Occipital lobe (tissue), 2 donors: Measurements from ENCODE around the gene CTNNA3. TPM values are rescaled to one million over a fixed set of nuclear protein-coding genes. Genes with fewer than 3 reads are reported as not detected.

Experiments used
- DNase-seq: peaks from one replicate; lab custom pipeline; 2025; lab: John Stamatoyannopoulos, UW
- total RNA-seq: library from RNA; depleted of rRNA; stranded (reverse); fragments of >200 nt; gene quantifications from one replicate; pipeline ENCODE4 v1.2.3, GENCODE V29; 2014

CTNNA3 gene
- total RNA-seq, 1 donor from 2014 or later: 1.7 TPM

DNA sequence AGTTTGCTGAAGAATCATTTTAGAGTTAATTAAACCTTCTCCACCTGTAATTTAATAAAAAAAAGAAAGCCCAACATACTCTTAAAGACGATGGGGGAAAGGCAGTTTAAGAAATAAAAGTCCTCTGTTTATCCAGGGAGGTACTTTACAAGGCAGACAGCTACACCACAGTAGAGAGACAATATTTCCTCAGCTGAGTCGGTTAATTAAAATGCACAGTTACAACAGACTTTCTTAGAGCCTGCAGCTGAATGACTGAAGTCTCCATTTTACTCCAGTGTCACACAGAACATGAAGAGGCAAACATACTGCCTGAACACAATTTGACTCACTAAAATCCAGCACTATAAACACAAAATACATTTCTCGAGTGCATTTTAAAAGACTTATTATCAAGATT lies 755.0 kb downstream of the CTNNA3 start:
- DNase-seq: no peak

DNA sequence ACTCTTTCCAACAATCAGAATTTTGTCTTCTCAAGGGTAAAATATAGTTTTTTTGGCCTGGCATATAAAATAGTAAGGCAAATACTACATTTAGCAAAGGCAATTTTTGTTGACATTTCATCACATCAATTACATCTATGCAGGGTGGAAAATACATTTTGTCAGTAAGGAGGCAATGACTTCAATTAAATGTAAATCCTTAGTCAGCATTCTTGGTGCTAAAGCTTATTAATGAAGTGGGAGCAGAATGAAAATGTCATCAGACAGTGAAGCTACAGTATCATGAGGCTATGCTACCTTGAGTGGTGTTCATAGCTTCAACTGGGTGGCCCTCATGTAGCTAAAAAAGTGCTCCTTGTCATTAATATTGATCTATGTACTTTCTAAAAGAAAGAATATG lies 761.3 kb downstream of the CTNNA3 start:
- DNase-seq: no peak

DNA sequence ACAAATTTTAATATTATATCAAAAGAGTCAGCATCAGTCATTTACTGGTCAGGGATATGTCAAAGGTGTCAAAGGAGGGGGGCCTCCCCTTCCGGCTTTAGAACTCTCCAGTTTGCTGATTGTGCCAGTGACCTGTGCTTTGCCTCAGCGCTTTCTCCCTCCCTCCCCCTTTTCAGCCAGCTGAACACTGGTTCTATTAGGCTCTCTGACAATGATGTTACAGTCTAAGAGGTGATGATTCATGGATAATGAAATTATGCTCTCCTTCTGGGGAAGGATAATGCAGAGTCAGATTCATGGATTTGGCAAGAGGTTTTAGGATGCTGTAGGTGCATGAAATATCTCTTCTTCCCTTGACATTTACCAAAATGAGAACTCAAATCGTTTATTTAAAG lies 764.0 kb downstream of the CTNNA3 start:
- peak; percentile 17 for DNase-seq

DNA sequence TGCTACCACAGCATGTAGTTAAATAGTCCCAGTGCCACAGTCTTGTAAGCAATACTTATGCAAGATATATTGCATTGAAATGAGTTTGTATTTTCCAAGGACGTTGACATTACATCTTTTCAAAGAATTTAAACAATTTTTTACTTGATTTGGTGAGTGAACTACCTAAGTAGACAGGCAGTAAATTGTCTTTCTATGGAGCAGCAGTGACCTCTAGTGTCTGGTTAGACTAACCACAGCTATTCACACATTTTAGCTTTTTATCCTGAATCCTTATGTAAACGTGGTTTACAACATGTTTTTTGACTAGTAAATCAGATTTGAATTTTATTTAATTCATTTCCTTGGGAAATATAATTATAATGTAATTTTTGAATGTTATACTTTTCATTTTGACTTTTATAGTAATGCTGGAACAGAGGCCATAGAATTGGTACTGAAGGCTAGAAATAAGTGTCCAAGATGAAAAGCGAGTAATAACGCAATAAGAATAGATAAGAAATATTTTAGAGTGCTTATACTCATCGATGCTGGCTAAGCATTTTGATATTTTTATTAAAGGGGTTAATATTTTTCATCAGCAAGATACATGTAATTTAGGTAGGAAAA lies 764.6 kb downstream of the CTNNA3 start:
- DNase-seq: no peak

DNA sequence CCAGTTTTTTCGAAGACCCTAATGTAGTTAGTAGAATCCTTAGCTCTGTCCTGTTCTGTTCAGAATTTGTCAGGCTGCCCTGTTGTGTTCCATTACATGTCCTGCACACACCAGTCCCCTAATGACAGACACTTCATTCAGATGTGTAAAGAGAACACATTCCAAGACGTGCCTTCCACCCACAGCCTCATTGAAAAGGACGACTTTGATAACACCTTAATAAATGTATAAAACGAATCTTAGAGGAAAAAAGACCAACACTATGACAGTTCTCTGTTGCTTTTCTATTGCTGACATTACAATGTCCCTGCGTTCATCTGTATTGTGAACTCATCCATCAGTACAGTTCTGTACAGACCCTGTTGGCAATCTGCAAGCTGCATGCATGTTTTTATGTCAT lies 766.6 kb downstream of the CTNNA3 start:
- DNase-seq: no peak

DNA sequence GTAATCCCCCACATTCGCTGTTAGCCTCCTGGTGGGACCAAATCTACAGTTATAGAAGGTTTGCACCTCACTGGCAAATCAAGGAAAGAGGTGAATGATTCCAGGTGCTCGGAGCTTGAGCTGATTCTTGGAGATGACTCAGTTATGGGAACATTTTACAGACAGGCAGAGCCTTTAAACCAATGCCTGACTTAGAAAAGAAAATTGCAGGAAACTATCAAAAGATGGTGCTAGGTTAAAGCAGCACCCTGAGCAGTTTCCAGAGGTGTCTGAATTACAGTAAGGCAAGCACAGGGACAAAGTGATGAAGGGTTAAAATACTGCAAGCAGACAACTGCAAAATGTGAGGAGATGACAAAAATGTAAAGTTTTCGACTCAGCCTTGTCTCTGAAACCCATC lies 767.2 kb downstream of the CTNNA3 start:
- no peak for DNase-seq

DNA sequence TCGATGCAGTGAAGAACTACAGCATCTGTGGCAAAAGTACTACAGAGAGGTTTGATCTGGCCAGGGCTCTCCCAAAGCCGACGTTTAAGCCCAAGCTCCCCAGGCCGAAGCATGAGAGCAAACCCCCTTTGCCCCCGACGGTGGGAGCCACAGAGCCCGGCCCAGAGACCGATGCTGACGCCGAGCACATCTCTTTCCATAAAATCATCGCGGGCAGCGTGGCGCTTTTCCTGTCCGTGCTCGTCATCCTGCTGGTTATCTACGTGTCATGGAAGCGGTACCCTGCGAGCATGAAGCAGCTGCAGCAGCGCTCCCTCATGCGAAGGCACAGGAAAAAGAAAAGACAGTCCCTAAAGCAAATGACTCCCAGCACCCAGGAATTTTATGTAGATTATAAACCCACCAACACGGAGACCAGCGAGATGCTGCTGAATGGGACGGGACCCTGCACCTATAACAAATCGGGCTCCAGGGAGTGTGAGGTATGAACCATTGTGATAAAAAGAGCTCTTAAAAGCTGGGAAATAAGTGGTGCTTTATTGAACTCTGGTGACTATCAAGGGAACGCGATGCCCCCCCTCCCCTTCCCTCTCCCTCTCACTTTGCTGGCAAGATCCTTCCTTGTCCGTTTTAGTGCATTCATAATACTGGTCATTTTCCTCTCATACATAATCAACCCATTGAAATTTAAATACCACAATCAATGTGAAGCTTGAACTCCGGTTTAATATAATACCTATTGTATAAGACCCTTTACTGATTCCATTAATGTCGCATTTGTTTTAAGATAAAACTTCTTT lies 767.8 kb downstream of the CTNNA3 start:
- DNase-seq: peak; percentile 26

DNA sequence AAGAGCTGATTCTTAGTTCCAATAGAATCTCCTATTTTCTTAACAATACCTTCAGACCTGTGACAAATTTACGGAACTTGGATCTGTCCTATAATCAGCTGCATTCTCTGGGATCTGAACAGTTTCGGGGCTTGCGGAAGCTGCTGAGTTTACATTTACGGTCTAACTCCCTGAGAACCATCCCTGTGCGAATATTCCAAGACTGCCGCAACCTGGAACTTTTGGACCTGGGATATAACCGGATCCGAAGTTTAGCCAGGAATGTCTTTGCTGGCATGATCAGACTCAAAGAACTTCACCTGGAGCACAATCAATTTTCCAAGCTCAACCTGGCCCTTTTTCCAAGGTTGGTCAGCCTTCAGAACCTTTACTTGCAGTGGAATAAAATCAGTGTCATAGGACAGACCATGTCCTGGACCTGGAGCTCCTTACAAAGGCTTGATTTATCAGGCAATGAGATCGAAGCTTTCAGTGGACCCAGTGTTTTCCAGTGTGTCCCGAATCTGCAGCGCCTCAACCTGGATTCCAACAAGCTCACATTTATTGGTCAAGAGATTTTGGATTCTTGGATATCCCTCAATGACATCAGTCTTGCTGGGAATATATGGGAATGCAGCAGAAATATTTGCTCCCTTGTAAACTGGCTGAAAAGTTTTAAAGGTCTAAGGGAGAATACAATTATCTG lies 768.6 kb downstream of the CTNNA3 start:
- peak; percentile 17 for DNase-seq

DNA sequence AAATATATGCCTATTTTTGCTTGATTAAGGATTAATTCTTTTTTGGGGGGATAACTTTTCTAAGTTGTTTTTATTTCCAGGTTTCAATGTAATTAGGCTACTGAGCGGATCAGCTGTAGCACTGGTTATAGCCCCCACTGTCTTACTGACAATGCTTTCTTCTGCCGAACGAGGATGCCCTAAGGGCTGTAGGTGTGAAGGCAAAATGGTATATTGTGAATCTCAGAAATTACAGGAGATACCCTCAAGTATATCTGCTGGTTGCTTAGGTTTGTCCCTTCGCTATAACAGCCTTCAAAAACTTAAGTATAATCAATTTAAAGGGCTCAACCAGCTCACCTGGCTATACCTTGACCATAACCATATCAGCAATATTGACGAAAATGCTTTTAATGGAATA lies 769.2 kb downstream of the CTNNA3 start:
- DNase-seq: no peak

DNA sequence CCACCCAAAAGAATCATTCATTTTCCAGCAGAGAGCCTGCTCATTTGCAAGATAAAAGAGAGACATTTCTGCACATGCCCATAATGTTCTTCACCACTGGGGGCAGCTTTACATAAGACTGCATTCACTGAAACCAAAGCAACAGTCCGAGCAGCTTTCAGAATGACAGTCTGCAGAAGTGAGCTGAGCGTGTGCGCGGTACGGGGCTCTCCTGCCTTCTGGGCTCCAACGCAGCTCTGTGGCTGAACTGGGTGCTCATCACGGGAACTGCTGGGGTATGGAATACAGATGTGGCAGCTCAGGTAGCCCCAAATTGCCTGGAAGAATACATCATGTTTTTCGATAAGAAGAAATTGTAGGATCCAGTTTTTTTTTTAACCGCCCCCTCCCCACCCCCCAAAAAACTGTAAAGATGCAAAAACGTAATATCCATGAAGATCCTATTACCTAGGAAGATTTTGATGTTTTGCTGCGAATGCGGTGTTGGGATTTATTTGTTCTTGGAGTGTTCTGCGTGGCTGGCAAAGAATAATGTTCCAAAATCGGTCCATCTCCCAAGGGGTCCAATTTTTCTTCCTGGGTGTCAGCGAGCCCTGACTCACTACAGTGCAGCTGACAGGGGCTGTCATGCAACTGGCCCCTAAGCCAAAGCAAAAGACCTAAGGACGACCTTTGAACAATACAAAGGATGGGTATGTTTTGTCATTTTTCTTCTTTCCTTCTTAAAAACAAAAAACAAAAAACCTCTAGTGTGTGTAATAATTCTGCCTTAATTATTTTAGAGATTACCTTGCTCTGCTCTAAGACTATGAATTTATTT lies 769.9 kb downstream of the CTNNA3 start, which contains the start of gene LRRTM3:
LRRTM3 (plus strand) TSS at position 141 of the 820 bp plus-strand sequence.
- peak; percentile 75 for DNase-seq

DNA sequence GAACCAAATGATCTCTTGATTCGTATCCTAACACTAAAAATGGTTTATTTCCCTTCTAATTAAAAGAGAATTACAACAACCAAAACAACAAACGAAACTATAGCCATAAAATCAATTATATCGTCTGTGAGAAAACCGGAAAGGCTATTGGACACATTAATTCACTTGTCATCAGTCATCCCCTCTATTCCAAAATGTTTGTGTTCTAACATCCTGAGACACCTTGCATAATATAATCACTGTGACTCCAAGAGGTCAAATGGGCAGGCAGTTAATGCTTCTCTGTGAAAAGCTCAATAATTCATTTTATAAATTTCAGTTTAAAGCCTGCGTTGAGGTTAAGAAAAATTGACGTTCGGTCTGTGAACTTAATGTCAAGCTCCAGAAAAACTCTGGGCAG lies 770.6 kb downstream of the CTNNA3 start:
- DNase-seq: no peak

DNA sequence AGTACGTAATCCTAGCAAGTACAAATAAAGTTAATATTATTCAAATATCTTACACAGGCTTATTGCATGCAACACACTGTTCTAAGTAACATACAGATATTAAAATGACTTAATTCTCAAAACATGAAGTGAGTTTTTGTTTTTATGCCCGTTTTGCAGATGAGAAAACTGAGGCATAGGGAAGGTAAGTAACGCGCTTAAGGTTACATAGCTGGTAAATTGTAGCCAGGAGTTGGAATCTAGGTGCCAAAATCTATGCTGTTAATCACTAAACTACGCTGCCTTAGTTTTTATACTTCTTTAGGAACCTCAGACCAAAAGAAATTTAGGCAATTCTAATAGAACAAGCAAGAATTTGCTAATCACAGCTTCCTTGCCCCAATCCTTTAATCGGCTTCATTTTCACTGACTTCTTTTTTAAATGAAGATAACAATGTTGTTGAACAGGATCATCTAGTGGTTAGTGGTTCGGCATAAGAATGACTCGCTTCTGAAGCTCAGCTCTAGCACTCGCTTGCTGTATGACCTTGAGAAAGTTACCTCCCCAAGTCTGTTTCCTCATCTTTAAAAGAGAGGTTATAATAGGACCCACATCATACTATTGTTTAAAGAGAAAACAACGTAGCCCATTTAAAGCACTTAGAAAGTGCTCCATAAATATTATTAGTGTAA lies 771.2 kb downstream of the CTNNA3 start:
- no peak for DNase-seq

DNA sequence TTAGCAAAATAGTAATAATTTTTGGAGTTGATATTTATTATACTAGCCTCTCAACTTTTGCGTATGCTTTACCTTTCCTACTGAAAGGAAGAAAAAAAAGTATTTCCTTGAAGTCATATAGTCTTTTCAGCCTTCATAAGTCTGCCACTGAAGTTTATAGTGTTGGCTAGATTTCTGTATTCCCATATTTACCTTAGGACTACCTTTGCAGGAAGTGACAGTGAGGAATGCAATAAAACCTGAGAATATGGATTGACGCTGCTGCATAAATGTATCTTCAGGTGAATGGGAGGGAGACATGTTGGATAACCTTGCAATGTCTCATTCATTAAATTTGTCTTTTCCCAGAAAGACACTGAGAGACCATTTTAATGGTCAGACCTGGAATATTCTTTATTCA lies 776.7 kb downstream of the CTNNA3 start:
- no peak for DNase-seq

DNA sequence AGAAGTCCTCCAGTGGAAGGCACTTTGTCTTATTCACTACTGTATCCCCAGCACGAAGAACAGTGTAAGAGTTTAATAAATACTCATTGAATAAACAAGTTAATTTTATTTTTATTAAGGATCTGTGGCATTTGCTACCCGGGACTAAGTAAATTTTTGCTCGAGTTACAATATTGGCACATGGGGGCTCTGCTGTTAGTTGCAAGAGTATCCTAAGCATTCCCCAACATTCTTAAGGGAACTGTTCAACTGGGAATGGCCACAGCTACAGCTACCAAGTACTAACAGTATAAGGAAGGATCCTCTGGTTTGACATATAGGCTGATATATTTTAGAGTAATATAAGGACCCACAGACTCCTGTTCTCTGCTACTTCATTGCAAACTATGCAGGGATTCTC lies 778.9 kb downstream of the CTNNA3 start:
- DNase-seq: no peak

DNA sequence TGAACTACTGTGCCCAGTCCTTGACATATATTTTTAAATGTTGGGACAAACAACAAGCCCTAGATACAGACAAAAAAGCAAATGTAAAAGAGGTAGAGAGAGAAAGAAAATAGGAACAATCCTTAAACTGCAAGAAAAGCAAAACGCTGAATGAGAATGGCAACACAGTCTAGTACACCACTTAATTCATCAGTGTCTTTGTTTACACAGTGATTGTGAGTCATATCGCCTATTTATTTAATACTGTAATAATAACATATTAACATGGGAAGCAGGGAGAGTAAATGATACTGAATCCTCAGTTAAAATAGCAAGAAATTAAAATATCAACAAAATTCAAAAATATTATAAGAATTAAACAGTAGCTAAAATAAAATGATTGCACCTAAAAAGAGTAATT lies 780.0 kb downstream of the CTNNA3 start:
- no peak for DNase-seq

DNA sequence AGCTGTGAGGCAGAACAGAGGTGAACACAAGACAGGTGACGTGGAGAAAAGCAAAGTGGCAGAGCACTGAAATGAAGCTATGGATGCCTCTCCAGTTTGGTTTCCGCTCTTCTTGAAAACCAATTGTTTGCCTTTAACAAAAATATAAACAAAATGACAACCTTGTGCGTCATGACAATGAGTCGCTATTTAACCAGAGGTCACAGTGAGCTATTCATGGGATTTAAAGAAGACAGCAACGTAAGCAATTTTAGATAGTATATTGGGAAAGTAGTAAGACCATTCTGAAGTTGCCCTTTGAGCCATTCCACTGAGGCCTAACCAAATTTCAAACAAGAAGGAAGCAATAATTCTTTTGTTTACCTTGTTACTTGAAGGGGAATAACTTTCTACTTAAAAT lies 785.3 kb downstream of the CTNNA3 start:
- no peak for DNase-seq

DNA sequence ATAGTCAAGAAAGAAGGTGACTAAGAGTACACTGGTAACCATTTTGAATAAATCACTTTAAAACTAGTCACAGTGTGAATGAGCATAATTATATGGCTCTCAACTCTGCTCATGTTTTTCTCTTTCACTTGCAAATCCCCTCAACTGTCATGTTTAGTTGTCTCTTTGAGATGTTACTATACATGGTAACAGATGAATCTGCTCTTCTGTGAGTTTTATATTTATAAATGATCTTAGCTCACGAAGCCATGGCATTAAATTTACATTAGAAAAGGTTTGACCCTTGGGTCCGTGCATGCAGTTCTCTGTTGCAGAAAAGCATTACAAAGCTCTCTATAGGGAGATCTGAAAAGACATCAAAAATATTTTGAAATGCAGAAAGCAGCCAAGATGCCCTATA lies 803.1 kb downstream of the CTNNA3 start:
- DNase-seq: no peak

DNA sequence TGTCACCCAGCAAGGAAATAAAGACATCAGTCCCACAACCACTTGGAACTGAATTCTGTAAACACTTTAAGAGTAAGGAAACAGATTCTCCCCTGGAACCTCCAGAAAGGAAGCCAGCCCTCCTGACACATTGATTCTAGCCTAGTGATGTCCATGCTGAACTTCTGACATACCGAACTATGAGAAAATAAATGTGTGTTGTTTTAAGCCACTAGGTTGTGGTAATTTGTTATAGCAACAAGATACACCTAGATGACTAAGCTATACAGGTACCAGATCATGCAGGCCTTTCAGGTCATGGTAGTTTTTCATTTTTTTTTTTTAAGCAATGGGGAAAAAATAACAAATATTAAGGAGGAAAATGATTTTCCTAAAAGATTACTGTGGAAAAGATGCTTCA lies 807.8 kb downstream of the CTNNA3 start:
- DNase-seq: no peak

DNA sequence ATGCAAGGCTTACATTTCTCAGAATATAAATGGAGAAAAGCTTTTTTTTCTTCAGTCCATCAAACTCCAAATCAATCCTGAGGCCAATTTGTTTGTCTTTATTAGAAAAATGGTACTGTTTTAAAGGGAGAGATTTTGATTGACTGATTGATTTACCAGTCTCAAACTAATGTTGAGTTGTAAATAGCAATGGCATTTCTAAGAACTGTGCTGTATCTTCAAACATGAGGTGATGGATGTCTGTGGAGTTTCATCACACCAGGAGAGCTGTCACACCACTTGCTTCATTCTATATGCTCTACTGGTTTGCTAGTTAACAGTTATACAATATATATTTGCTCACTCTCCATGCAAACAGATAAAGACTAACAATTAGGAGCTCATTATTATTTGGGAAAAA lies 809.1 kb downstream of the CTNNA3 start:
- DNase-seq: no peak

DNA sequence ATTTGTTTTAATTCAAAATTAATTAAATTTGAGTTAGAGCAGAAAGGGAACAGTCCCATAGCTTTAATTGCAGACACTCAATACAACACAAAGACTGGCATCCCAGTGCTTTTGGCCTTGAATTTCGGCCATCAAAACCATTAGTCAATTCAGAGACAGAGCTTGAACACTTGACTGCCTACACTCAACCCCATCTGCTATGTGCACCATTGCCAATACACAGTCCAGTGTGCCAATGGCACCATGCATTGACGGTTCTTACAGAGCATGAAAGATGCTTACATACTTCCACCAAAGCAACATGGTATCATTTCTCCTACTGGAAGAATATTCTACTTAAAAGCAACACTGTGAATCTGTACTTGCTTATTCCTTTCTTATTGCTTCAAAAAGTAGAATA lies 813.7 kb downstream of the CTNNA3 start:
- no peak for DNase-seq

DNA sequence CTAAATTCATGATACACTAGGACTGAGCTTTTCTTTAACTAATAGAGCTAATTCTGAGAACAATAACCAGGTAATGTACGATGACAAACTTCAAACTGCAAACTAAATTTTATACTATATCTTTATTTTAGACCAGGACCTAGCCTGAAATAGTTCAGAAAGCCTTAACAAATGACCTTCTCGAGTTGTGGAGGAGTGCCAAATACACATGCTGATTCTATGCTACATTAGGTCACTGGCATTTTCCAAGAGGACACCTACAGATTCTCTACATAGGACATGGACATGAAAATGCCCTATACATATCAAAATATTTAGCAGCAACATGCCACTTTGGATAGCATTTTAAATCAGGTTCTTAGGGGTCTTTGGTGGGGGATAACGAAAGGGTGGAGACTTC lies 814.2 kb downstream of the CTNNA3 start:
- DNase-seq: no peak
